Caco-2 (cell line): Measurements from ENCODE around the gene CACNA1B. TPM values are rescaled to one million over a fixed set of nuclear protein-coding genes. Genes with fewer than 3 reads are reported as not detected.
"Not testable (repeated sequence)": the region's sequence is repeated elsewhere in the genome, so short reads cannot be mapped to it uniquely, and the experiment has no call there.

Experiments
- Bru-seq: library from RNA; stranded (reverse); fragments of 400-500 nt; gene quantifications from one replicate; lab custom pipeline; 2021; lab: Mats Ljungman, UMichigan
- BruChase-seq, 2 experiments: library from RNA; stranded (reverse); fragments of 400-500 nt; gene quantifications; one replicate each; lab custom pipeline; 2021; lab: Mats Ljungman, UMichigan
- BruUV-seq: library from RNA; stranded (reverse); fragments of 400-500 nt; replicated peaks from 2 replicates; lab custom pipeline; 2021; lab: Mats Ljungman, UMichigan
- CTCF ChIA-PET: fragments of 300-600 bp; sonication (Branson Sonifier 250); formaldehyde crosslinking; loops from one replicate; lab custom pipeline; 2022; ENCODE audit warnings: antibody characterized with exemption; lab: Charles Lee
- POLR2A ChIA-PET: fragments of 300-600 bp; sonication (Branson Sonifier 250); formaldehyde crosslinking; loops from one replicate; lab custom pipeline; 2022; ENCODE audit warnings: antibody characterized with exemption; lab: Charles Lee
- DNase-seq, 2 experiments: peaks; one replicate each; pipeline versions ENCODE4 v3.0.0 to v3.0.0-alpha.2; 2020 to 2022
- H3K27me3 ChIP-seq: replicated peaks from 2 replicates; pipeline ENCODE4 v1.6.0; 2011; ENCODE audit warnings: low read length; ENCODE audit not compliant: control insufficient read depth, insufficient read depth
- H3K36me3 ChIP-seq: 2 replicates; pipeline ENCODE4 v1.5.1; 2011; ENCODE audit warnings: low read length; ENCODE audit not compliant: control insufficient read depth, insufficient read depth
- H3K4me1 ChIP-seq: fragments of 250-450 bp; sonication (Bioruptor Pico); 2 replicates; pipeline ENCODE4 v1.5.1; 2020; ENCODE audit warnings: mild to moderate bottlenecking
- H3K4me3 ChIP-seq: 2 replicates; pipeline ENCODE4 v1.5.1; 2011; ENCODE audit warnings: low read depth, mild to moderate bottlenecking, control low read depth, low read length
- H3K9me3 ChIP-seq: fragments of 250-450 bp; sonication (Bioruptor Pico); 2 replicates; pipeline ENCODE4 v1.5.1; 2020; ENCODE audit warnings: mild to moderate bottlenecking, moderate library complexity
- H3K27ac Mint-ChIP-seq: one replicate; pipeline ENCODE4 v1.8.0; 2022; ENCODE audit warnings: mixed read lengths; ENCODE audit not compliant: unreplicated experiment
- H3K27me3 Mint-ChIP-seq: one replicate; pipeline ENCODE4 v1.8.0; 2022; ENCODE audit warnings: mixed read lengths; ENCODE audit not compliant: insufficient read depth, unreplicated experiment
- H3K36me3 Mint-ChIP-seq: one replicate; pipeline ENCODE4 v1.8.0; 2022; ENCODE audit warnings: mild to moderate bottlenecking, mixed read lengths; ENCODE audit not compliant: insufficient read depth, unreplicated experiment
- H3K4me1 Mint-ChIP-seq: one replicate; pipeline ENCODE4 v1.8.0; 2022; ENCODE audit warnings: low read depth, mixed read lengths; ENCODE audit not compliant: unreplicated experiment
- H3K4me3 Mint-ChIP-seq: one replicate; pipeline ENCODE4 v1.8.0; 2022; ENCODE audit warnings: mild to moderate bottlenecking, moderate library complexity, mixed read lengths; ENCODE audit not compliant: unreplicated experiment
- H3K9me3 Mint-ChIP-seq: one replicate; pipeline ENCODE4 v1.8.0; 2022; ENCODE audit warnings: mixed read lengths; ENCODE audit not compliant: unreplicated experiment
- intact Hi-C: fragments of 100-400 bp; cut with micrococcal nuclease; formaldehyde crosslinking; loops from one replicate; pipeline ENCODE4 v1.10.0; 2022; ENCODE audit not compliant: unreplicated experiment
- long read RNA-seq: library from polyadenylated mRNA; stranded (forward); transcript quantifications from one replicate; pipeline ENCODE4 v2.0.0, GENCODE V29; 2022
- total RNA-seq: library from RNA; stranded (reverse); gene quantifications from 2 replicates; pipeline ENCODE4 v1.2.3, GENCODE V29; 2022
- TF ChIP-seq, protein P1 (sequence below), 2 experiments: fragments of 200-600 bp in 1 of 2; IDR thresholded peaks; 1 replicate in 1 of 2; 2 replicates in 1 of 2; pipeline versions ENCODE4 v1.5.1 to v1.8.0; 2011 to 2022; ENCODE audit warnings: antibody characterized with exemption in 1 of 2, control low read depth in 1 of 2, inconsistent platforms in 1 of 2, low read depth in 1 of 2, low read length in 1 of 2, mild to moderate bottlenecking in 1 of 2, moderate library complexity in 1 of 2; ENCODE audit not compliant: insufficient read depth in 1 of 2, severe bottlenecking in 1 of 2, unreplicated experiment in 1 of 2

The CACNA1B gene
- total RNA-seq (0.07 and 0.11 TPM in 2 replicates), Bru-seq, nascent RNA (percentile 16 among the genes with signal in this experiment), BruChase-seq, experiment 1, labeled RNA remaining after a 2-hour chase (percentile 17 among the genes with signal in this experiment), BruChase-seq, experiment 2, labeled RNA remaining after a 6-hour chase (percentile 14 among the genes with signal in this experiment)
- long read RNA-seq: 0 reads

DNA sequence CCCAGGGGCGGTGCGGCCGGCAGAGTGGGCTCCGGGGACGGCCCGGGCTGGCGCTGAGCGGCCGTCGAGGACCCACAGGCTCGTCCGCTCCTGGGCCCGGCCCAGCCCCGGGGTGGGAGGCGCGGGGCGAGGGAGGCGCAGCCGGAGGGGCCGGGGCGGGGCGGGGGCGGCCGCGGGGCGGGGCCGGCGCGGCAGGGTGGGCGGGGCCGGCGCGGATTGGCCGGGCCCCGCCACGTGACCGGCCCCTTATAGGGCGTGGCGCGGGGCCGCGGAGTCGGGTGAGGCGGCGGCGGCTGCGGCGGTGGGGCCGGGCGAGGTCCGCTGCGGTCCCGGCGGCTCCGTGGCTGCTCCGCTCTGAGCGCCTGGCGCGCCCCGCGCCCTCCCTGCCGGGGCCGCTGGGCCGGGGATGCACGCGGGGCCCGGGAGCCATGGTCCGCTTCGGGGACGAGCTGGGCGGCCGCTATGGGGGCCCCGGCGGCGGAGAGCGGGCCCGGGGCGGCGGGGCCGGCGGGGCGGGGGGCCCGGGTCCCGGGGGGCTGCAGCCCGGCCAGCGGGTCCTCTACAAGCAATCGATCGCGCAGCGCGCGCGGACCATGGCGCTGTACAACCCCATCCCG, at the start of gene CACNA1B:
CACNA1B (plus strand) TSS at position 277 of the 617 bp plus-strand sequence; CDS start at position 429, 152 bp downstream.
- H3K27me3 Mint-ChIP-seq: peaks cover 15% of the 10 kb centered on the region
- BruUV-seq, intact Hi-C loops, H3K27me3 ChIP-seq, H3K4me1 ChIP-seq, H3K4me1 Mint-ChIP-seq, H3K36me3 ChIP-seq, H3K4me3 ChIP-seq, H3K27ac Mint-ChIP-seq, CTCF ChIA-PET, DNase-seq, H3K4me3 Mint-ChIP-seq, H3K36me3 Mint-ChIP-seq, POLR2A ChIA-PET, H3K9me3 ChIP-seq, H3K9me3 Mint-ChIP-seq: not testable (repeated sequence)

DNA sequence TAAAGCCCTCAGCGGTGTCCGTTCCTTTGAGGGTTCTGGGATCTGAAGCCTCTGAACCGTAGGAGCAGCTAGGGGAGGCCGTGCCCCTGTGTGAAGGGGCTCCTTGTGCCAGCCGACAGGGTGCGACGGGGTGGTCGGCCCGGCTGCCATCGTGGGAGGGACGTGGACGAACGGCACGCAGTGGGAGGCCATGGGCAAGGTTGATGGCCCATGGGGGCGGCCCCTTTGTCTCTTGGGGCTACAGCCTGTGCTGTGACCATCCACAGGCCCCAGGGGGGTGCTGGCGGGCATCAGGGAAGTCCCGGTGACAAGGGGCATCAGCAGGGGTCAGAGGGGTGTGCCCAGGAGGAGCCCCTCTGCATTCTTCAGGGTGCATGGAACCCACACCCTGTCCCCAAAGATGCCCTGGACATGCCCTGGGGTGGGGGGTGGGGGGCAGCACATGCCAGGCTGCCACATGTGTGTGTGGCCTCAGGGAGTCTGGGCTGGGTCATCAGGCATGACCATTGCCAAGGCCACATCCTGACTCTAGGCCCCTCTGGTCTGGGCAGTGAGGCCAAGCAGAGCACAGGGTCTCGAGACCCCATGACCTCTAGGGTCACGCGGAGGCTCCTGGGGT, 49.6 kb upstream of the CACNA1B start:
- H3K27me3 Mint-ChIP-seq: no peaks in the 10 kb centered on the region

DNA sequence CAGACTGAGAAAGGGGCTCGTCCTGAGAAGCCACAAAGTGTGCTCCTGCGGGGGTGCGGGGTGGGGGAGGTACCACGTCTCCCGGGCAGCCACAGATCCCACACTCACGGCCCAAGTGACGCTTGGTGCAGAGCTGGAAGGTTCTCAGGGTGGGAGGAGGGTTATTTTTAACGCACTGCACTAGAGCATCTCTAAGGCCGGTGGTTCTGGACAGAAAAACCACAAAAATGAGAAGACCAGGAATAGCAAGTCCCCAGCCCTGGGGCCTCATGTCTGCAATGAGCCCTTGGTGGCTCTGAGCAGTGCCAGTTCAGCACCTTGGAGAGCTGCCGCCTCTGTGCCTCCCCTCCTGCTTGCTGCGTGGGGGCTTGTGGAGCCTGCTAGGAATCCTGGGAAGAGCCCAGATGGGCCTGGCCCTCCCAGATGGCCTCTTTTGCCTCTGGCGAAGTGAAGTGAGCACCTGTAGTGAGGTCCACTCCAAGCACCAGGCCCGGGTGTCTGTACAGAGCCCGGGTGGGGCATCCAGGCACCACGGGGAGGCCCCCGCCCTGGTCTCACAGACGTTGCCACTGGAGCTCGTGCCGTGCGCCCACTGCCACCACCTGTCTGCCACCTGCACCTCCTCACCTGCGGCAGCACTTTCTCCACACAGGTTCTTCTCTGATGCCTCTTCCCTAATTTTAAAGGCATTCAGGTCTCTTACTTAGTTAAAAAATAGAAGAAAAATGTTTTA, 48.9 kb upstream of the CACNA1B start:
- Mint-ChIP-seq H3K4me3 (no peak overlapping the region), H3K9me3 (peaks cover 9% of the 10 kb centered on the region), H3K27ac (no peak overlapping the region), H3K36me3 (peaks cover 60% of the 10 kb centered on the region), H3K27me3 (no peaks in the 10 kb centered on the region), H3K4me1 (no peaks in the 10 kb centered on the region)
- DNase-seq: peak in 1 of 2 experiments; percentile 47
- TF ChIP-seq, protein P1, sequence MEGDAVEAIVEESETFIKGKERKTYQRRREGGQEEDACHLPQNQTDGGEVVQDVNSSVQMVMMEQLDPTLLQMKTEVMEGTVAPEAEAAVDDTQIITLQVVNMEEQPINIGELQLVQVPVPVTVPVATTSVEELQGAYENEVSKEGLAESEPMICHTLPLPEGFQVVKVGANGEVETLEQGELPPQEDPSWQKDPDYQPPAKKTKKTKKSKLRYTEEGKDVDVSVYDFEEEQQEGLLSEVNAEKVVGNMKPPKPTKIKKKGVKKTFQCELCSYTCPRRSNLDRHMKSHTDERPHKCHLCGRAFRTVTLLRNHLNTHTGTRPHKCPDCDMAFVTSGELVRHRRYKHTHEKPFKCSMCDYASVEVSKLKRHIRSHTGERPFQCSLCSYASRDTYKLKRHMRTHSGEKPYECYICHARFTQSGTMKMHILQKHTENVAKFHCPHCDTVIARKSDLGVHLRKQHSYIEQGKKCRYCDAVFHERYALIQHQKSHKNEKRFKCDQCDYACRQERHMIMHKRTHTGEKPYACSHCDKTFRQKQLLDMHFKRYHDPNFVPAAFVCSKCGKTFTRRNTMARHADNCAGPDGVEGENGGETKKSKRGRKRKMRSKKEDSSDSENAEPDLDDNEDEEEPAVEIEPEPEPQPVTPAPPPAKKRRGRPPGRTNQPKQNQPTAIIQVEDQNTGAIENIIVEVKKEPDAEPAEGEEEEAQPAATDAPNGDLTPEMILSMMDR (IDR thresholded peaks at IDR 0.05; ENCODE audit: insufficient read depth in 1 of 2, low read depth in 1 of 2, low read length in 1 of 2, severe bottlenecking in 1 of 2, unreplicated experiment in 1 of 2): no peak
- Histone ChIP-seq H3K36me3 (peaks cover 1% of the 10 kb centered on the region; the same call in 1 of the 2 replicates), H3K4me1 (no peaks in the 10 kb centered on the region), H3K4me3 (no peak overlapping the region), H3K27me3 (no peaks in the 10 kb centered on the region), H3K9me3 (no peaks in the 10 kb centered on the region; the same call in 1 of the 2 replicates)
- ChIA-PET POLR2A (no interaction called here), CTCF (no interaction called here)
- intact Hi-C loops: no loop called here
- BruUV-seq: no TSS peak

More for the DNA sequence above, 49.6 kb upstream of the CACNA1B start:
- ChIA-PET POLR2A (no interaction called here), CTCF (no interaction called here)
- H3K36me3 Mint-ChIP-seq: peaks cover 63% of the 10 kb centered on the region
- no TSS peak for BruUV-seq
- Histone ChIP-seq H3K4me1 (no peaks in the 10 kb centered on the region), H3K27me3 (no peaks in the 10 kb centered on the region), H3K4me3 (no peak overlapping the region), H3K36me3 (peaks cover 1% of the 10 kb centered on the region; the same call in 1 of the 2 replicates), H3K9me3 (no peaks in the 10 kb centered on the region; the same call in 1 of the 2 replicates)
- DNase-seq: no peak
- intact Hi-C loops: no loop called here
- no peak overlapping the region for H3K27ac Mint-ChIP-seq
- H3K4me3 Mint-ChIP-seq: no peak overlapping the region
- TF ChIP-seq, protein P1 (IDR thresholded peaks at IDR 0.05; ENCODE audit: insufficient read depth in 1 of 2, low read depth in 1 of 2, low read length in 1 of 2, severe bottlenecking in 1 of 2, unreplicated experiment in 1 of 2): no peak
- H3K4me1 Mint-ChIP-seq: no peaks in the 10 kb centered on the region
- peaks cover 9% of the 10 kb centered on the region for H3K9me3 Mint-ChIP-seq
